Measurements from ENCODE around the gene RIMKLB. TPM values are rescaled to one million over a fixed set of nuclear protein-coding genes. Genes with fewer than 3 reads are reported as not detected.
A peak's percentile ranks its signal among the peaks of the same experiment; 100 is the strongest.
"Not testable (repeated sequence)": the region's sequence is repeated elsewhere in the genome, so short reads cannot be mapped to it uniquely, and the experiment has no call there.

RIMKLB gene
- total RNA-seq, 1 donor from 2014 or later: 43.4 TPM

GRCh38 chr12:8692573-8692972 is 5.2 kb upstream of the RIMKLB start:
- DNase-seq (ENCODE audit: low spot score): peak; percentile 78

GRCh38 chr12:8695116-8695515 is 2.7 kb upstream of the RIMKLB start:
- DNase-seq (ENCODE audit: low spot score): no peak

- DNase-seq (ENCODE audit: low spot score): no peak
Measured at GRCh38 chr12:8696442-8697090, 1.2 kb upstream of the RIMKLB start.

- DNase-seq (ENCODE audit: low spot score): no peak
Measured at GRCh38 chr12:8697120-8697475, 693 bp upstream of the RIMKLB start.

GRCh38 chr12:8698132-8698851 is 501 bp downstream of the RIMKLB start:
- DNase-seq (ENCODE audit: low spot score): no peak

GRCh38 chr12:8698879-8699278 is 1.1 kb downstream of the RIMKLB start:
- DNase-seq (ENCODE audit: low spot score): no peak

GRCh38 chr12:8699714-8700113 is 1.9 kb downstream of the RIMKLB start:
- no peak for DNase-seq (ENCODE audit: low spot score)

- no peak for DNase-seq (ENCODE audit: low spot score)
Measured at GRCh38 chr12:8701046-8701660, 3.4 kb downstream of the RIMKLB start.

GRCh38 chr12:8702159-8702558 is 4.4 kb downstream of the RIMKLB start:
- no peak for DNase-seq (ENCODE audit: low spot score)

- no peak for DNase-seq (ENCODE audit: low spot score)
Measured at GRCh38 chr12:8709124-8709830, 11.5 kb downstream of the RIMKLB start.

GRCh38 chr12:8712572-8712971 is 14.8 kb downstream of the RIMKLB start:
- no peak for DNase-seq (ENCODE audit: low spot score)

- DNase-seq (ENCODE audit: low spot score): no peak
Measured at GRCh38 chr12:8722286-8722800, 24.6 kb downstream of the RIMKLB start.

GRCh38 chr12:8734873-8735381 is 37.1 kb downstream of the RIMKLB start:
- DNase-seq (ENCODE audit: low spot score): no peak

GRCh38 chr12:8742501-8742900 is 44.7 kb downstream of the RIMKLB start:
- DNase-seq (ENCODE audit: low spot score): no peak

- not testable (repeated sequence) for DNase-seq (ENCODE audit: low spot score)
Measured at GRCh38 chr12:8743121-8743520, 45.3 kb downstream of the RIMKLB start.

GRCh38 chr12:8745631-8746030 is 47.8 kb downstream of the RIMKLB start:
- DNase-seq (ENCODE audit: low spot score): not testable (repeated sequence)

- no peak for DNase-seq (ENCODE audit: low spot score)
Measured at GRCh38 chr12:8746046-8746445, 48.3 kb downstream of the RIMKLB start.

- DNase-seq (ENCODE audit: low spot score): not testable (repeated sequence)
Measured at GRCh38 chr12:8760076-8760475, 62.3 kb downstream of the RIMKLB start.

GRCh38 chr12:8762701-8763100 is 64.9 kb downstream of the RIMKLB start:
- DNase-seq (ENCODE audit: low spot score): not testable (repeated sequence)

- DNase-seq (ENCODE audit: low spot score): not testable (repeated sequence)
Measured at GRCh38 chr12:8766121-8766520, 68.3 kb downstream of the RIMKLB start.

GRCh38 chr12:8770499-8770898 is 72.7 kb downstream of the RIMKLB start:
- DNase-seq (ENCODE audit: low spot score): no peak

GRCh38 chr12:8771072-8771471 is 73.3 kb downstream of the RIMKLB start:
- no peak for DNase-seq (ENCODE audit: low spot score)

Data from ureter (tissue), 1 donor.